Common myeloid progenitor, CD34-positive (primary cell): Measurements from ENCODE around the gene STYX. TPM values are rescaled to one million over a fixed set of nuclear protein-coding genes. Genes with fewer than 3 reads are reported as not detected.

ENCODE experiments used
- CTCF ChIA-PET: fragments of 350-600 bp; sonication (Branson Sonifier 250); formaldehyde crosslinking; loops from one replicate; lab custom pipeline; 2021; ENCODE audit warnings: antibody characterized with exemption; lab: Charles Lee
- POLR2A ChIA-PET: fragments of 350-600 bp; sonication (Branson Sonifier 250); formaldehyde crosslinking; loops from one replicate; lab custom pipeline; 2021; ENCODE audit warnings: antibody characterized with exemption; lab: Charles Lee
- DNase-seq, 3 donors: peaks; one replicate each; pipeline versions ENCODE4 v3.0.0 to v3.0.0-alpha.2; 2013
- H3K27ac ChIP-seq, 2 experiments: 1 replicate in 1 of 2; 2 replicates in 1 of 2; pipeline ENCODE4 v1.7.0; 2013; ENCODE audit warnings: inconsistent platforms in 2 of 2, low read length in 2 of 2, mild to moderate bottlenecking in 2 of 2, low read depth in 1 of 2, moderate library complexity in 1 of 2; ENCODE audit not compliant: severe bottlenecking in 2 of 2, insufficient read depth in 1 of 2, poor library complexity in 1 of 2
- H3K27me3 ChIP-seq, 5 experiments: replicated peaks in 2 of 5; 1 replicate in 3 of 5; 2 replicates in 2 of 5; pipeline versions ENCODE4 v1.6.1 to v1.7.0; 2013; ENCODE audit warnings: low read length in 4 of 5, mild to moderate bottlenecking in 2 of 5, moderate library complexity in 2 of 5, inconsistent platforms in 1 of 5; ENCODE audit not compliant: insufficient read depth in 5 of 5, control insufficient read depth in 4 of 5
- H3K36me3 ChIP-seq, 4 experiments: 1 replicate in 2 of 4; 2 replicates in 2 of 4; pipeline versions ENCODE4 v1.6.1 to v1.7.0; 2013; ENCODE audit warnings: low read length in 3 of 4, control low read depth in 1 of 4, mild to moderate bottlenecking in 1 of 4; ENCODE audit not compliant: control insufficient read depth in 4 of 4, insufficient read depth in 4 of 4
- H3K4me1 ChIP-seq, 4 experiments: 1 replicate in 3 of 4; 2 replicates in 1 of 4; pipeline versions ENCODE4 v1.6.1 to v1.7.1; 2013; ENCODE audit warnings: low read length in 3 of 4, mild to moderate bottlenecking in 3 of 4, control low read depth in 1 of 4, inconsistent platforms in 1 of 4, moderate library complexity in 1 of 4; ENCODE audit not compliant: control insufficient read depth in 4 of 4, insufficient read depth in 4 of 4; ENCODE audit errors: control extremely low read depth in 1 of 4
- H3K4me3 ChIP-seq, 7 experiments: 1 replicate in 4 of 7; 2 replicates in 3 of 7; pipeline versions ENCODE4 v1.5.1 to v1.7.0; 2013; ENCODE audit warnings: mild to moderate bottlenecking in 7 of 7, low read length in 6 of 7, moderate library complexity in 6 of 7, inconsistent platforms in 2 of 7, low read depth in 2 of 7, control low read depth in 1 of 7; ENCODE audit not compliant: insufficient read depth in 4 of 7, control insufficient read depth in 1 of 7; ENCODE audit errors: extremely low read depth in 1 of 7
- H3K9me3 ChIP-seq, 5 experiments: 1 replicate in 4 of 5; 2 replicates in 1 of 5; pipeline versions ENCODE4 v1.6.1 to v1.7.1; 2013; ENCODE audit warnings: low read length in 4 of 5, mild to moderate bottlenecking in 2 of 5, inconsistent platforms in 1 of 5, low read depth in 1 of 5, moderate library complexity in 1 of 5; ENCODE audit not compliant: control insufficient read depth in 4 of 5, insufficient read depth in 2 of 5; ENCODE audit errors: control extremely low read depth in 1 of 5
- WGBS: methylation state at CpG from one replicate; pipeline ENCODE4 v1.1.5; 2013; ENCODE audit not compliant: insufficient coverage; 5-methylcytosine and 5-hydroxymethylcytosine counted together
- polyA plus RNA-seq: library from polyadenylated mRNA; unstranded; fragments of 120-200 nt; gene quantifications from one replicate; pipeline ENCODE4 v1.2.1, GENCODE V29; 2013

STYX gene, protein sequence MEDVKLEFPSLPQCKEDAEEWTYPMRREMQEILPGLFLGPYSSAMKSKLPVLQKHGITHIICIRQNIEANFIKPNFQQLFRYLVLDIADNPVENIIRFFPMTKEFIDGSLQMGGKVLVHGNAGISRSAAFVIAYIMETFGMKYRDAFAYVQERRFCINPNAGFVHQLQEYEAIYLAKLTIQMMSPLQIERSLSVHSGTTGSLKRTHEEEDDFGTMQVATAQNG
- polyA plus RNA-seq, result 17.6 TPM

DNA sequence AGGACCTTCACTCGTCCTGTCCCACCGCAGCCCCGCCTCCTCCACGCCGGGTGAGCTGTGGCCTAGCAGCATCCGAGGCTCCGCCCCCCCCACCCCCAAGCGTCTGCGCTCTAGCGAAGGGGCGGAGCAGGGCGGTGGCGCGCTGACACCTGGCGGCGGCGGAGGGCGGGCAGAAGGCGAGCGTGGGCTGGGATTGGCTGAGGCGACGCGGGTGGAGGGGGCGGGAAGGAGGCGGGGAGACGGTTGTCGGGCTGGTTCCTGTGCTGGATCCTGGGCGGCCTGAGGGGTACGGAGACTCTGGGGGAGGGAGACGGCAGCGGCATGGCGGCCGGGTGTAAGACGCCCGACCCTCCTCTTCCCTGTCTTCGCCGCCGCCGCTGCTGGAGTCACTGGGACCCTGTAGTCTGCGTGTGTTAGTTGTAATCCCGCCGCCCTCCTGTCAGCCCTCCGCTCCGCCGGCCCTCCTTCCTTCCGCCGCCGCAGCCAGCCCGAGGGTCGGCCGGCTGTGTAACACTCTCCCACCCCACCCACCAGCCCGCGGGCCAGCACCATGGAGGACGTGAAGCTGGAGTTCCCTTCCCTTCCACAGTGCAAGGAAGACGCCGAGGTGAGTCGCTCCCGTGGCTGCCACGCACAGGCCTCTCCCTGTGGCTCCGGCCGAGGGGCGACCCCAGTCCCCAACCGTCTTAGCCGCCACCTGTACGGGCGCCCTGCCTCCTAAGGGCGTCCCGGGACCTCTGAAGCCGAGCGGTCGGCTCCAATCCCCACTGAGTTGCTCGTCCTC is at the start of gene STYX:
TSS of gene STYX (plus strand) at position 242 of the 784 bp plus-strand sequence. CDS start at position 551, 309 bp downstream.
- DNase-seq, result peak; percentile 97 to 98 (median 98)

DNA sequence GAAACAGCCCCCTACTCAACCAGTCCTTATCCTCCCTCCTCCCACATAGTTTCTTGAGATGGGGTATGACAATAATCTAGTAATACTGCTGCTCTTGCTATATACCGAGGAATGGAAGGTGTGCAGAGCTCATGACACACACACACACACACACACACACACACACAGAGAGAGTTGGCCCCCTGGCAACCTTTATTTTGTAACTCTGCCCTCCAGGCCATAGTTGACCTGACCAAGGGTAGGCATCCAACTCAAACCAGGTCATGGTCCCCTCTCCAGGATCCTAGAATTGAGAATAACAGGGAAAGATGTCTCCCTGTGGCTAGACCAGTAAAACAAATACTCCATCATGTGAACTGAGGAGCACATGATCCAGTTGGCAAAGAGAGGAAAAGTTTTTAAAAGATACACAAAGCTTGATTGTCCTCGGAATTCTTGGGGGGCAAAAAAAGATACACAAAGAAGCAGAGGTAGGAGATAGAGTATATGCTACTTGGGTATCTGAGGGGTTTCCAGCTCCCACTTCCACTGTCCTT is 45.9 kb upstream of the STYX start:
- ChIA-PET CTCF (interaction anchor here (1.4 kb wide), 1 partner anchor 27 kb away, joined by 3 read pairs; no protein-coding TSS in a partner anchor), POLR2A (no interaction called here)
- no peaks in the 10 kb centered on the region for H3K9me3 ChIP-seq
- no peaks in the 10 kb centered on the region for H3K4me1 ChIP-seq
- no peak for DNase-seq
- WGBS, result no CpG with 5 or more reads among the region's 2 CpGs
- no peak overlapping the region for H3K4me3 ChIP-seq
- H3K36me3 ChIP-seq, result peaks cover 0 to 10% (median 5%) of the 10 kb centered on the region in 4 experiments
- no peaks in the 10 kb centered on the region for H3K27me3 ChIP-seq
- no peak overlapping the region for H3K27ac ChIP-seq

More for the DNA sequence above, at the start of gene STYX:
- Histone ChIP-seq H3K9me3 (no peaks in the 10 kb centered on the region), H3K27ac (peak within 1 kb of the TSS; percentile 79 to 90), H3K27me3 (no peaks in the 10 kb centered on the region), H3K4me1 (peaks cover 6 to 16% (median 13%) of the 10 kb centered on the region in 4 experiments), H3K36me3 (peaks cover 7 to 32% (median 20%) of the 10 kb centered on the region in 4 experiments), H3K4me3 (peak within 1 kb of the TSS; percentile 89 to 99 (median 96))
- WGBS, result 0% methylated on average over 28 of the region's 72 CpGs
- ChIA-PET CTCF (interaction anchor here (1.5 kb wide), 1 partner anchor 12 kb away, joined by 3 read pairs; no protein-coding TSS in a partner anchor), POLR2A (interaction anchor here (0.6 to 1.3 kb wide), 2 partner anchors 12 to 831 kb away, joined by 3 to 4 read pairs; no protein-coding TSS in a partner anchor)

GRCh38 chr14:52686176-52686575 is 43.8 kb upstream of the STYX start:
- no CpG with 5 or more reads among the region's 1 CpG for WGBS
- Histone ChIP-seq H3K9me3 (no peaks in the 10 kb centered on the region), H3K4me3 (no peak overlapping the region), H3K4me1 (peaks cover 0 to 2% (median 0%) of the 10 kb centered on the region in 4 experiments), H3K36me3 (peaks cover 0 to 6% (median 3%) of the 10 kb centered on the region in 4 experiments), H3K27ac (no peak overlapping the region), H3K27me3 (no peaks in the 10 kb centered on the region)
- no peak for DNase-seq
- ChIA-PET POLR2A (no interaction called here), CTCF (no interaction called here)

DNA sequence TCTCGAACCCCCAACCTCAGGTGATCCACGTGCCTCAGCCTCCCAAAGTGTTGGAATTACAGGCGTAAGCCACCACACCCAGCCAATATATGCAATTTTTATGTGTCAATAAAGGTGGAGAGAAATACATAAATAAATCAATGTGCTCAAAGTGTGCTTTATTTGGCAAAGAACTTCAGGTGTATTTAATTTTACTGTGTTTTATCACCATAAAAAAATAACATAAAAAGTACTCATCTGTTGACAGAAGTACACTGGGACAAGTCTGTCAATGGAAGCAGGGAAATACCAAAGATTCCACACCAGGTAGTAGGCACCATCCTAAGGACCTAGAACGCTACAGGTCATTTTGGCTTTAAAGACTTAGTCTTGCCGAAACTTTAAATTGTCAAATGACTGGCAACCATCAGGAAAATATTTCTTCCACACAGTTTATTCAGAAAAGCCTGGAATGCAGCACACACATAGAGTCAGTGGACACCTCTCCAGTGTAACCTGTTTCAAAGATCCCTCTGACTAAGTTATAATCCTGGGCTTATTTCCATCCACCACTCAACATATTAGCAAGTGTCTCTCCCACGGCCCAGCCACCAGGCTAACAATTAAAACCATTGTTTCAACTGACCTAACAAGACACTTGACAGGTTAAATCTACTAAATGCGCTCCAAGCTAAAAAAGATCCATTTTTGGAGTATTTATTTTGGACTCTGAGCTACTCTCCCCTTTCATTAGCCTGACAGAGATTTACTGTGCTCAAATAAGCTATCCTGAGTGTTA is 38.8 kb upstream of the STYX start:
- CTCF ChIA-PET, result interaction anchor here (1.0 to 1.1 kb wide), 2 partner anchors 12 to 51 kb away, joined by 5 to 6 read pairs; no protein-coding TSS in a partner anchor

GRCh38 chr14:52692248-52692962 is 37.6 kb upstream of the STYX start:
- 30% methylated on average over 2 of the region's 5 CpGs for WGBS
- CTCF ChIA-PET, result interaction anchor here (1.0 to 1.1 kb wide), 3 partner anchors 13 to 50 kb away, joined by 3 to 6 read pairs (median 5); no protein-coding TSS in a partner anchor
- POLR2A ChIA-PET, result no interaction called here
- Histone ChIP-seq H3K4me1 (peaks cover 14 to 39% (median 27%) of the 10 kb centered on the region in 4 experiments), H3K9me3 (no peaks in the 10 kb centered on the region), H3K27me3 (no peaks in the 10 kb centered on the region), H3K27ac (peak overlapping the region in 1 of 2 experiments; percentile 25), H3K4me3 (peak overlapping the region in 2 of 7 experiments; percentile 1 to 45), H3K36me3 (no peaks in the 10 kb centered on the region)
- peak; percentile 69 to 94 (median 92) for DNase-seq

More for the DNA sequence above, 38.8 kb upstream of the STYX start:
- H3K9me3 ChIP-seq, result no peaks in the 10 kb centered on the region
- DNase-seq, result no peak
- H3K36me3 ChIP-seq, result no peaks in the 10 kb centered on the region
- no peaks in the 10 kb centered on the region for H3K27me3 ChIP-seq
- no peak overlapping the region for H3K27ac ChIP-seq
- 100% methylated on average over 4 of the region's 7 CpGs for WGBS
- H3K4me1 ChIP-seq, result peaks cover 14 to 37% (median 26%) of the 10 kb centered on the region in 4 experiments
- POLR2A ChIA-PET, result no interaction called here
- H3K4me3 ChIP-seq, result no peak overlapping the region

GRCh38 chr14:52693036-52693435 is 36.9 kb upstream of the STYX start:
- H3K4me1 ChIP-seq, result peaks cover 14 to 39% (median 27%) of the 10 kb centered on the region in 4 experiments
- no peak for DNase-seq
- no peaks in the 10 kb centered on the region for H3K27me3 ChIP-seq
- no peaks in the 10 kb centered on the region for H3K9me3 ChIP-seq
- ChIA-PET POLR2A (no interaction called here), CTCF (interaction anchor here (1.1 kb wide), 1 partner anchor 14 kb away, joined by 3 read pairs; no protein-coding TSS in a partner anchor)
- no peak overlapping the region for H3K4me3 ChIP-seq
- WGBS, result 93% methylated on average over 3 of the region's 3 CpGs
- H3K36me3 ChIP-seq, result no peaks in the 10 kb centered on the region
- H3K27ac ChIP-seq, result no peak overlapping the region
